ENCODE results near the gene ZNF143. TPM values are rescaled to one million over a fixed set of nuclear protein-coding genes. Genes with fewer than 3 reads are reported as not detected.

ZNF143 gene
- total RNA-seq, 1 experiment from 2014 or later = 30.2 TPM

DNA sequence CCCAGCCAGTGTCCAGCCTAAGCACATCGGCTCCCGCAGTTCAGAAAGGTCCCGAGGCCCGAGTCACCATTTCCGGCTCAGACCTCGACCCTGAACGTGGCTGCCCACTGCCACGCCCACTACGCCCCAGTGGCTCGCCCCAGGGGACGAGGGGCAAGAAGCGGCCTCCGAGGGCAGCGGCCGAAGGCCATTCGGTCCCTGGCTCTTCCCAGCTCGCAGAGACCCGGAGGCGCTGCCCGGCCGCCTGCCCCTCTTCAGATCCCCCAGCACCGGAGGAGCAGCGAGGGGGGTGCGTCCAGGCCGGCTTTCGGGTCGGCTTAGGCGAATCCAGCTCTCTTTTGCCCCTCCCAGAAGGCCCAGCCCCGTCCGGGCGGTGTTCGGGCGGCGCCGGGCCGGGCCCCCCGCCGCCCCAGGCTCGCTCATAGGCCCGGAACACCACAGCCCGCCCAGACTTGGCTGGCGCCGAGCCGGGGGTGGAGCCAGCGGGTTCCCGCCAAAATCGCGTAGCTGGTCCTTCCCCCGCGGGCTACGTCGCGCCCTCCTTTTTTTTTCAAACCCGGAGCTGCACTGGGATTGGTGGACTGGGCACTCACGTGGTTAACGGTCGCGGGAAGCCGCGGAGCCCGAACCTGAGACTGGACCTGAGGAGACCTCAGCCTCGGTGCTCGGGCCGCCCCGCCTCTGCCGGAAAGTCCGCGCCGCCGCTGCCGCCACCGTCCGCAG, 112.4 kb downstream of the ZNF143 start, which contains the start of gene WEE1:
WEE1 (plus strand) TSS at position 619 of the 723 bp plus-strand sequence. CDS start 264 bp downstream, outside the sequence.
- Histone ChIP-seq H3K9me3 (ENCODE audit: control insufficient read depth, insufficient read depth, low read depth, low read length) (no peaks in the 10 kb centered on the region), H3K27ac (ENCODE audit: low read length) (peak within 1 kb of the TSS; percentile 99), H3K27me3 (ENCODE audit: control insufficient read depth, insufficient read depth, low read length) (no peaks in the 10 kb centered on the region), H3K36me3 (ENCODE audit: control insufficient read depth, insufficient read depth, low read length) (peaks cover 27% of the 10 kb centered on the region), H3K4me3 (ENCODE audit: low read depth in 2 of 2, low read length in 2 of 2) (peak within 1 kb of the TSS; percentile 85 to 87), H3K4me1 (ENCODE audit: control insufficient read depth, insufficient read depth, low read length) (peaks cover 50% of the 10 kb centered on the region)
- CTCF ChIA-PET = interaction anchor here (0.6 to 1.3 kb wide), 2 partner anchors 38 to 40 kb away, joined by 3 to 4 read pairs; no protein-coding TSS in a partner anchor
- BruUV-seq (replicated peaks) = no TSS peak
- POLR2A ChIA-PET = interaction anchor here (0.5 to 1.8 kb wide), 16 partner anchors 9 to 852 kb away, joined by 3 to 18 read pairs (median 4); partner anchors contain the start of gene ZNF143
- peak; percentile 90 for ATAC-seq
- in situ Hi-C loops (cut with HindIII; ENCODE audit: low pct_unique_long_range_greater_than_20kb, low sequenced_read_pairs) = no loop called here
- intact Hi-C loops (cut with micrococcal nuclease; ENCODE audit: unreplicated experiment) = loop anchor here (10.0 kb wide), 1 partner anchor 732 kb away; the partner anchor contains the start of gene ADM
- DNase-seq (ENCODE audit: low read depth, low spot score) = peak; percentile 98
- peak; percentile 59 for TF ChIP-seq SIN3A (IDR thresholded peaks at IDR 0.05; ENCODE audit: borderline replicate concordance, insufficient read depth, low read depth, low read length)
- peak; percentile 62 for TF ChIP-seq TCF7L2 (IDR thresholded peaks at IDR 0.05; ENCODE audit: low read depth, low read length)
- TF ChIP-seq, protein P1, sequence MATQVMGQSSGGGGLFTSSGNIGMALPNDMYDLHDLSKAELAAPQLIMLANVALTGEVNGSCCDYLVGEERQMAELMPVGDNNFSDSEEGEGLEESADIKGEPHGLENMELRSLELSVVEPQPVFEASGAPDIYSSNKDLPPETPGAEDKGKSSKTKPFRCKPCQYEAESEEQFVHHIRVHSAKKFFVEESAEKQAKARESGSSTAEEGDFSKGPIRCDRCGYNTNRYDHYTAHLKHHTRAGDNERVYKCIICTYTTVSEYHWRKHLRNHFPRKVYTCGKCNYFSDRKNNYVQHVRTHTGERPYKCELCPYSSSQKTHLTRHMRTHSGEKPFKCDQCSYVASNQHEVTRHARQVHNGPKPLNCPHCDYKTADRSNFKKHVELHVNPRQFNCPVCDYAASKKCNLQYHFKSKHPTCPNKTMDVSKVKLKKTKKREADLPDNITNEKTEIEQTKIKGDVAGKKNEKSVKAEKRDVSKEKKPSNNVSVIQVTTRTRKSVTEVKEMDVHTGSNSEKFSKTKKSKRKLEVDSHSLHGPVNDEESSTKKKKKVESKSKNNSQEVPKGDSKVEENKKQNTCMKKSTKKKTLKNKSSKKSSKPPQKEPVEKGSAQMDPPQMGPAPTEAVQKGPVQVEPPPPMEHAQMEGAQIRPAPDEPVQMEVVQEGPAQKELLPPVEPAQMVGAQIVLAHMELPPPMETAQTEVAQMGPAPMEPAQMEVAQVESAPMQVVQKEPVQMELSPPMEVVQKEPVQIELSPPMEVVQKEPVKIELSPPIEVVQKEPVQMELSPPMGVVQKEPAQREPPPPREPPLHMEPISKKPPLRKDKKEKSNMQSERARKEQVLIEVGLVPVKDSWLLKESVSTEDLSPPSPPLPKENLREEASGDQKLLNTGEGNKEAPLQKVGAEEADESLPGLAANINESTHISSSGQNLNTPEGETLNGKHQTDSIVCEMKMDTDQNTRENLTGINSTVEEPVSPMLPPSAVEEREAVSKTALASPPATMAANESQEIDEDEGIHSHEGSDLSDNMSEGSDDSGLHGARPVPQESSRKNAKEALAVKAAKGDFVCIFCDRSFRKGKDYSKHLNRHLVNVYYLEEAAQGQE (IDR thresholded peaks at IDR 0.05; ENCODE audit: insufficient read depth in 1 of 2, low read depth in 2 of 2, low read length in 1 of 2) = 0 out of 4 replicates have a peak, but pooled peaks of 1 of the 2 experiments have one; percentile 42
- peak; percentile 95 for TF ChIP-seq POLR2AphosphoS5 (IDR thresholded peaks at IDR 0.05; ENCODE audit: low read depth, low read length)
- TF ChIP-seq, protein P2, sequence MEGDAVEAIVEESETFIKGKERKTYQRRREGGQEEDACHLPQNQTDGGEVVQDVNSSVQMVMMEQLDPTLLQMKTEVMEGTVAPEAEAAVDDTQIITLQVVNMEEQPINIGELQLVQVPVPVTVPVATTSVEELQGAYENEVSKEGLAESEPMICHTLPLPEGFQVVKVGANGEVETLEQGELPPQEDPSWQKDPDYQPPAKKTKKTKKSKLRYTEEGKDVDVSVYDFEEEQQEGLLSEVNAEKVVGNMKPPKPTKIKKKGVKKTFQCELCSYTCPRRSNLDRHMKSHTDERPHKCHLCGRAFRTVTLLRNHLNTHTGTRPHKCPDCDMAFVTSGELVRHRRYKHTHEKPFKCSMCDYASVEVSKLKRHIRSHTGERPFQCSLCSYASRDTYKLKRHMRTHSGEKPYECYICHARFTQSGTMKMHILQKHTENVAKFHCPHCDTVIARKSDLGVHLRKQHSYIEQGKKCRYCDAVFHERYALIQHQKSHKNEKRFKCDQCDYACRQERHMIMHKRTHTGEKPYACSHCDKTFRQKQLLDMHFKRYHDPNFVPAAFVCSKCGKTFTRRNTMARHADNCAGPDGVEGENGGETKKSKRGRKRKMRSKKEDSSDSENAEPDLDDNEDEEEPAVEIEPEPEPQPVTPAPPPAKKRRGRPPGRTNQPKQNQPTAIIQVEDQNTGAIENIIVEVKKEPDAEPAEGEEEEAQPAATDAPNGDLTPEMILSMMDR (IDR thresholded peaks at IDR 0.05) = no peak

DNA sequence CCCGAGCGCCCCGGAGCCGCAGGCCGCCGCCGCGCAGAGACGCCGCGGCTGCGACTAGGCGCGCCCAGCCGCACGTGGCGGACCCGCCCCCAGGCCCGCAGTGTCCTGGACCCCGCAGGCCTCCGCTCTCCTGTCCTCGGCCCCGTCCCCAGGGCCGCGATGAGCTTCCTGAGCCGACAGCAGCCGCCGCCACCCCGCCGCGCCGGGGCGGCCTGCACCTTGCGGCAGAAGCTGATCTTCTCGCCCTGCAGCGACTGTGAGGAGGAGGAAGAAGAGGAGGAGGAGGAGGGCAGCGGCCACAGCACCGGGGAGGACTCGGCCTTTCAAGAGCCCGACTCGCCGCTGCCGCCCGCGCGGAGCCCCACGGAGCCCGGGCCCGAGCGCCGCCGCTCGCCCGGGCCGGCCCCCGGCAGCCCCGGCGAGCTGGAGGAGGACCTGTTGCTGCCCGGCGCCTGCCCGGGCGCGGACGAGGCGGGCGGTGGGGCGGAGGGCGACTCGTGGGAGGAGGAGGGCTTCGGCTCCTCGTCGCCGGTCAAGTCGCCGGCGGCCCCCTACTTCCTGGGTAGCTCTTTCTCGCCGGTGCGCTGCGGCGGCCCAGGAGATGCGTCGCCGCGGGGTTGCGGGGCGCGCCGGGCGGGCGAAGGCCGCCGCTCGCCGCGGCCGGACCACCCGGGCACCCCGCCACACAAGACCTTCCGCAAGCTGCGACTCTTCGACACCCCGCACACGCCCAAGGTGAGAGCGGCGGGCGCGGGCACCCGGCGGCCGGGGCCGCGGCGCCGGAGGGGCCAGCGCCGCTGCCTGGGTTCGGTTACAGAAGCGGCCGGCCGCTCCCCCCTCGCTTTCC, 113.2 kb downstream of the ZNF143 start:
- peak overlapping the region; percentile 85 to 87 for H3K4me3 ChIP-seq (ENCODE audit: low read depth in 2 of 2, low read length in 2 of 2)
- no peak; the same call in 1 of the 2 replicates for TF ChIP-seq TCF7L2 (IDR thresholded peaks at IDR 0.05; ENCODE audit: low read depth, low read length)
- no peak for TF ChIP-seq POLR2AphosphoS5 (IDR thresholded peaks at IDR 0.05; ENCODE audit: low read depth, low read length)
- TF ChIP-seq, protein P2 (IDR thresholded peaks at IDR 0.05) = no peak
- TF ChIP-seq, protein P1 (IDR thresholded peaks at IDR 0.05; ENCODE audit: insufficient read depth in 1 of 2, low read depth in 2 of 2, low read length in 1 of 2) = 0 out of 4 replicates have a peak, but pooled peaks of 1 of the 2 experiments have one; percentile 45
- TF ChIP-seq SIN3A (IDR thresholded peaks at IDR 0.05; ENCODE audit: borderline replicate concordance, insufficient read depth, low read depth, low read length) = peak; percentile 80
- H3K9me3 ChIP-seq (ENCODE audit: control insufficient read depth, insufficient read depth, low read depth, low read length) = no peaks in the 10 kb centered on the region
- H3K27ac ChIP-seq (ENCODE audit: low read length) = peak overlapping the region; percentile 99
- no TSS peak for BruUV-seq (replicated peaks)
- in situ Hi-C loops (cut with HindIII; ENCODE audit: low pct_unique_long_range_greater_than_20kb, low sequenced_read_pairs) (no loop called here), intact Hi-C loops (cut with micrococcal nuclease; ENCODE audit: unreplicated experiment) (loop anchor here (10.0 kb wide), 1 partner anchor 731 kb away; the partner anchor contains the start of gene ADM)
- H3K27me3 ChIP-seq (ENCODE audit: control insufficient read depth, insufficient read depth, low read length) = no peaks in the 10 kb centered on the region
- POLR2A ChIA-PET = interaction anchor here (0.7 to 1.8 kb wide), 7 partner anchors 10 to 736 kb away, joined by 4 to 20 read pairs (median 7); partner anchors contain the start of gene ZNF143
- ATAC-seq (peak; percentile 55), DNase-seq (ENCODE audit: low read depth, low spot score) (no peak)
- peaks cover 32% of the 10 kb centered on the region for H3K36me3 ChIP-seq (ENCODE audit: control insufficient read depth, insufficient read depth, low read length)
- CTCF ChIA-PET = interaction anchor here (1.3 kb wide), 1 partner anchor 39 kb away, joined by 4 read pairs; no protein-coding TSS in a partner anchor
- peaks cover 47% of the 10 kb centered on the region for H3K4me1 ChIP-seq (ENCODE audit: control insufficient read depth, insufficient read depth, low read length)

All from Panc1 (cell line).